Liver (tissue), 9 donors: ENCODE measurements around the gene C12orf60. TPM values are rescaled to one million over a fixed set of nuclear protein-coding genes. Genes with fewer than 3 reads are reported as not detected.

Experiments
- DNase-seq: peaks from one replicate; pipeline ENCODE4 v3.0.0-alpha.2; 2017; ENCODE audit warnings: low spot score
- H3K27ac ChIP-seq, 2 donors: one replicate each; pipeline ENCODE4 v1.7.0; 2013; ENCODE audit warnings: inconsistent platforms in 2 of 2, low read length in 2 of 2, control low read depth in 1 of 2, low read depth in 1 of 2, mild to moderate bottlenecking in 1 of 2
- H3K27me3 ChIP-seq, 4 donors: one replicate each; pipeline versions ENCODE4 v1.6.1 to v1.7.0; 2013; ENCODE audit warnings: low read length in 3 of 4, inconsistent platforms in 1 of 4, mild to moderate bottlenecking in 1 of 4, moderate library complexity in 1 of 4; ENCODE audit not compliant: control insufficient read depth in 4 of 4, insufficient read depth in 4 of 4
- H3K36me3 ChIP-seq, 4 donors: one replicate each; pipeline versions ENCODE4 v1.6.1 to v1.7.0; 2013; ENCODE audit warnings: low read length in 3 of 4, mild to moderate bottlenecking in 3 of 4, low read depth in 1 of 4, moderate library complexity in 1 of 4; ENCODE audit not compliant: control insufficient read depth in 4 of 4, insufficient read depth in 3 of 4
- H3K4me1 ChIP-seq, 4 donors: one replicate each; pipeline versions ENCODE4 v1.6.1 to v1.7.0; 2013; ENCODE audit warnings: low read length in 3 of 4, mild to moderate bottlenecking in 3 of 4, moderate library complexity in 1 of 4; ENCODE audit not compliant: control insufficient read depth in 4 of 4, insufficient read depth in 4 of 4
- H3K4me3 ChIP-seq, 3 donors: one replicate each; pipeline versions ENCODE4 v1.6.1 to v1.7.0; 2013; ENCODE audit warnings: low read length in 3 of 3, control low read depth in 1 of 3, low read depth in 1 of 3, mild to moderate bottlenecking in 1 of 3
- H3K9ac ChIP-seq, 2 donors: one replicate each; pipeline ENCODE4 v1.7.0; 2013; ENCODE audit warnings: low read length in 2 of 2, mild to moderate bottlenecking in 2 of 2, moderate library complexity in 2 of 2, control low read depth in 1 of 2, low read depth in 1 of 2
- H3K9me3 ChIP-seq, 4 donors: one replicate each; pipeline versions ENCODE4 v1.6.1 to v1.7.0; 2013; ENCODE audit warnings: low read length in 3 of 4; ENCODE audit not compliant: control insufficient read depth in 4 of 4
- CTCF ChIP-seq: fragments of 150-350 bp; IDR thresholded peaks from 2 replicates; pipeline ENCODE4 v1.5.1; 2017; ENCODE audit warnings: improper control_type of control experiment, low read depth, low read length; ENCODE audit not compliant: missing input control
- EGR1 ChIP-seq, 2 donors: IDR thresholded peaks; 2 replicates each; pipeline ENCODE4 v1.6.1; 2016 to 2018; ENCODE audit warnings: antibody characterized with exemption in 2 of 2, low read depth in 2 of 2
- FOXA1 ChIP-seq: IDR thresholded peaks from 2 replicates; pipeline ENCODE4 v1.6.1; 2016; ENCODE audit warnings: antibody characterized with exemption
- FOXA2 ChIP-seq: IDR thresholded peaks from 2 replicates; pipeline ENCODE4 v1.6.1; 2016; ENCODE audit warnings: antibody characterized with exemption
- GABPA ChIP-seq, 2 donors: IDR thresholded peaks in 1 of 2; conservative IDR thresholded peaks in 1 of 2; 2 replicates each; pipeline ENCODE4 v1.6.1; 2016; ENCODE audit warnings: antibody characterized with exemption in 2 of 2, mild to moderate bottlenecking in 1 of 2, moderate library complexity in 1 of 2
- HNF4A ChIP-seq, 2 donors: conservative IDR thresholded peaks; 2 replicates each; pipeline ENCODE4 v1.6.1; 2016; ENCODE audit warnings: antibody characterized with exemption in 2 of 2, mild to moderate bottlenecking in 2 of 2
- HNF4G ChIP-seq: IDR thresholded peaks from 2 replicates; pipeline ENCODE4 v1.6.1; 2016; ENCODE audit warnings: antibody characterized with exemption
- JUND ChIP-seq, 2 donors: IDR thresholded peaks; 2 replicates each; pipeline ENCODE4 v1.6.1; 2016; ENCODE audit warnings: antibody characterized with exemption in 2 of 2
- NR2F2 ChIP-seq: IDR thresholded peaks from 2 replicates; pipeline ENCODE4 v1.6.1; 2016; ENCODE audit warnings: antibody characterized with exemption
- RAD21 ChIP-seq, 2 donors: IDR thresholded peaks; 2 replicates each; pipeline ENCODE4 v1.6.1; 2016; ENCODE audit warnings: antibody characterized with exemption in 2 of 2, mild to moderate bottlenecking in 2 of 2
- RXRA ChIP-seq, 2 donors: IDR thresholded peaks; 2 replicates each; pipeline ENCODE4 v1.6.1; 2017 to 2018; ENCODE audit warnings: antibody characterized with exemption in 2 of 2, mild to moderate bottlenecking in 1 of 2
- SP1 ChIP-seq: IDR thresholded peaks from 2 replicates; pipeline ENCODE4 v1.6.1; 2018; ENCODE audit warnings: antibody characterized with exemption, mild to moderate bottlenecking
- TAF1 ChIP-seq: conservative IDR thresholded peaks from 2 replicates; pipeline ENCODE4 v1.6.1; 2016; ENCODE audit warnings: antibody characterized with exemption, mild to moderate bottlenecking
- YY1 ChIP-seq: IDR thresholded peaks from 2 replicates; pipeline ENCODE4 v1.6.1; 2016; ENCODE audit warnings: antibody characterized with exemption, mild to moderate bottlenecking
- WGBS: extraction: QIAGEN DNeasy Blood & Tissue Kit; methylation state at CpG from one replicate; pipeline ENCODE4 v1.1.7; 2013; 5-methylcytosine and 5-hydroxymethylcytosine counted together
- polyA plus RNA-seq, 2 donors: library from polyadenylated mRNA; stranded (reverse) in 1 of 2; unstranded in 1 of 2; fragments of 200-250 nt in 1 of 2; fragments of >200 nt in 1 of 2; fragmentation: Nextera tagmentation in 1 of 2; extraction: Ambion mirVana in 1 of 2; gene quantifications; one replicate each; pipeline versions ENCODE4 v1.2.1 to v1.2.3, GENCODE V29; 2013 to 2015
- total RNA-seq, 2 donors: library from RNA; depleted of rRNA; stranded (reverse); fragments of >200 nt; gene quantifications; one replicate each; pipeline ENCODE4 v1.2.3, GENCODE V29; 2014
- TF ChIP-seq, protein P1 (sequence below): IDR thresholded peaks from 2 replicates; pipeline ENCODE4 v1.6.1; 2016; ENCODE audit warnings: antibody characterized with exemption
- TF ChIP-seq, protein P2 (sequence below): IDR thresholded peaks from 2 replicates; pipeline ENCODE4 v1.6.1; 2016; ENCODE audit warnings: antibody characterized with exemption
- TF ChIP-seq, protein P3 (sequence below): IDR thresholded peaks from 2 replicates; pipeline ENCODE4 v1.6.1; 2016; ENCODE audit warnings: antibody characterized with exemption
- TF ChIP-seq, protein P4 (sequence below): IDR thresholded peaks from 2 replicates; pipeline ENCODE4 v1.6.1; 2016; ENCODE audit warnings: antibody characterized with exemption, mild to moderate bottlenecking
- donor health status: healthy.
- donor health status: healthy.
- donor health status: healthy.
- donor health status: healthy.
- donor health status: healthy.

Gene C12orf60
- total and polyA plus RNA-seq, 4 donors, result 0.50 to 1.9 (median 1.0) TPM

- Histone ChIP-seq H3K9me3 (no peaks in the 10 kb centered on the region), H3K4me3 (peak overlapping the region; percentile 62 to 91 (median 89)), H3K4me1 (peaks cover 6 to 44% (median 21%) of the 10 kb centered on the region in 4 donors), H3K27me3 (no peaks in the 10 kb centered on the region), H3K27ac (peak overlapping the region; percentile 82 to 87), H3K9ac (peak overlapping the region; percentile 68 to 92), H3K36me3 (peaks cover 0 to 12% (median 1%) of the 10 kb centered on the region in 4 donors)
- TF ChIP-seq GABPA (IDR thresholded peaks at IDR 0.05 in 1 of 2, conservative IDR thresholded peaks at IDR 0.05 in 1 of 2), result peak in 1 of 2 donors; percentile 0
- TF ChIP-seq HNF4A (conservative IDR thresholded peaks at IDR 0.05), result peak in 1 of 2 donors; percentile 35
- no peak for TF ChIP-seq TAF1
- TF ChIP-seq FOXA2, result peak; percentile 10
- WGBS, result 17% methylated on average over 3 of the region's 3 CpGs
- no peak for DNase-seq
Measured at GRCh38 chr12:14842315-14842714, 38.8 kb downstream of the C12orf60 start.

- Histone ChIP-seq H3K9ac (peak within 1 kb of the TSS; percentile 68 to 92), H3K27ac (peak within 1 kb of the TSS; percentile 82 to 87), H3K36me3 (peaks cover 0 to 12% (median 1%) of the 10 kb centered on the region in 4 donors), H3K27me3 (no peaks in the 10 kb centered on the region), H3K9me3 (no peaks in the 10 kb centered on the region), H3K4me1 (peaks cover 6 to 44% (median 21%) of the 10 kb centered on the region in 4 donors), H3K4me3 (peak within 1 kb of the TSS; percentile 62 to 91 (median 89))
- peak; percentile 85 for DNase-seq
- WGBS, result 17% methylated on average over 10 of the region's 10 CpGs
- TF ChIP-seq, protein P1, sequence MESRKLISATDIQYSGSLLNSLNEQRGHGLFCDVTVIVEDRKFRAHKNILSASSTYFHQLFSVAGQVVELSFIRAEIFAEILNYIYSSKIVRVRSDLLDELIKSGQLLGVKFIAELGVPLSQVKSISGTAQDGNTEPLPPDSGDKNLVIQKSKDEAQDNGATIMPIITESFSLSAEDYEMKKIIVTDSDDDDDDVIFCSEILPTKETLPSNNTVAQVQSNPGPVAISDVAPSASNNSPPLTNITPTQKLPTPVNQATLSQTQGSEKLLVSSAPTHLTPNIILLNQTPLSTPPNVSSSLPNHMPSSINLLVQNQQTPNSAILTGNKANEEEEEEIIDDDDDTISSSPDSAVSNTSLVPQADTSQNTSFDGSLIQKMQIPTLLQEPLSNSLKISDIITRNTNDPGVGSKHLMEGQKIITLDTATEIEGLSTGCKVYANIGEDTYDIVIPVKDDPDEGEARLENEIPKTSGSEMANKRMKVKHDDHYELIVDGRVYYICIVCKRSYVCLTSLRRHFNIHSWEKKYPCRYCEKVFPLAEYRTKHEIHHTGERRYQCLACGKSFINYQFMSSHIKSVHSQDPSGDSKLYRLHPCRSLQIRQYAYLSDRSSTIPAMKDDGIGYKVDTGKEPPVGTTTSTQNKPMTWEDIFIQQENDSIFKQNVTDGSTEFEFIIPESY, result peak; percentile 21
- TF ChIP-seq FOXA2 (peak; percentile 16), RAD21 (IDR thresholded peaks at IDR 0.05) (peak in 1 of 2 donors; percentile 33), HNF4G (no peak), CTCF (no peak), HNF4A (conservative IDR thresholded peaks at IDR 0.05) (peak; percentile 42 to 75), SP1 (peak; percentile 41), RXRA (IDR thresholded peaks at IDR 0.05) (peak in 1 of 2 donors; percentile 61), JUND (IDR thresholded peaks at IDR 0.05) (no peak), FOXA1 (no peak), YY1 (peak; percentile 96), EGR1 (IDR thresholded peaks at IDR 0.05; ENCODE audit: low read depth in 2 of 2) (no peak), GABPA (IDR thresholded peaks at IDR 0.05 in 1 of 2, conservative IDR thresholded peaks at IDR 0.05 in 1 of 2) (peak in 1 of 2 donors; percentile 44), NR2F2 (peak; percentile 55), TAF1 (peak; percentile 67)
- TF ChIP-seq, protein P2, sequence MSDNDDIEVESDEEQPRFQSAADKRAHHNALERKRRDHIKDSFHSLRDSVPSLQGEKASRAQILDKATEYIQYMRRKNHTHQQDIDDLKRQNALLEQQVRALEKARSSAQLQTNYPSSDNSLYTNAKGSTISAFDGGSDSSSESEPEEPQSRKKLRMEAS, result peak; percentile 86
- TF ChIP-seq, protein P3, sequence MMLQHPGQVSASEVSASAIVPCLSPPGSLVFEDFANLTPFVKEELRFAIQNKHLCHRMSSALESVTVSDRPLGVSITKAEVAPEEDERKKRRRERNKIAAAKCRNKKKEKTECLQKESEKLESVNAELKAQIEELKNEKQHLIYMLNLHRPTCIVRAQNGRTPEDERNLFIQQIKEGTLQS, result peak; percentile 42
- TF ChIP-seq, protein P4, sequence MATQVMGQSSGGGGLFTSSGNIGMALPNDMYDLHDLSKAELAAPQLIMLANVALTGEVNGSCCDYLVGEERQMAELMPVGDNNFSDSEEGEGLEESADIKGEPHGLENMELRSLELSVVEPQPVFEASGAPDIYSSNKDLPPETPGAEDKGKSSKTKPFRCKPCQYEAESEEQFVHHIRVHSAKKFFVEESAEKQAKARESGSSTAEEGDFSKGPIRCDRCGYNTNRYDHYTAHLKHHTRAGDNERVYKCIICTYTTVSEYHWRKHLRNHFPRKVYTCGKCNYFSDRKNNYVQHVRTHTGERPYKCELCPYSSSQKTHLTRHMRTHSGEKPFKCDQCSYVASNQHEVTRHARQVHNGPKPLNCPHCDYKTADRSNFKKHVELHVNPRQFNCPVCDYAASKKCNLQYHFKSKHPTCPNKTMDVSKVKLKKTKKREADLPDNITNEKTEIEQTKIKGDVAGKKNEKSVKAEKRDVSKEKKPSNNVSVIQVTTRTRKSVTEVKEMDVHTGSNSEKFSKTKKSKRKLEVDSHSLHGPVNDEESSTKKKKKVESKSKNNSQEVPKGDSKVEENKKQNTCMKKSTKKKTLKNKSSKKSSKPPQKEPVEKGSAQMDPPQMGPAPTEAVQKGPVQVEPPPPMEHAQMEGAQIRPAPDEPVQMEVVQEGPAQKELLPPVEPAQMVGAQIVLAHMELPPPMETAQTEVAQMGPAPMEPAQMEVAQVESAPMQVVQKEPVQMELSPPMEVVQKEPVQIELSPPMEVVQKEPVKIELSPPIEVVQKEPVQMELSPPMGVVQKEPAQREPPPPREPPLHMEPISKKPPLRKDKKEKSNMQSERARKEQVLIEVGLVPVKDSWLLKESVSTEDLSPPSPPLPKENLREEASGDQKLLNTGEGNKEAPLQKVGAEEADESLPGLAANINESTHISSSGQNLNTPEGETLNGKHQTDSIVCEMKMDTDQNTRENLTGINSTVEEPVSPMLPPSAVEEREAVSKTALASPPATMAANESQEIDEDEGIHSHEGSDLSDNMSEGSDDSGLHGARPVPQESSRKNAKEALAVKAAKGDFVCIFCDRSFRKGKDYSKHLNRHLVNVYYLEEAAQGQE, result peak; percentile 92
Measured at GRCh38 chr12:14843425-14843887, 40.0 kb downstream of the C12orf60 start, which contains the start of gene ART4. Gene ART4, minus strand, starts transcription at chr12:14843526. Its CDS starts 413 bp downstream, at chr12:14843113.
